Measurements from ENCODE around the gene RNASE12.
"Not testable (repeated sequence)": the region's sequence is repeated elsewhere in the genome, so short reads cannot be mapped to it uniquely, and the experiment has no call there.

DNA sequence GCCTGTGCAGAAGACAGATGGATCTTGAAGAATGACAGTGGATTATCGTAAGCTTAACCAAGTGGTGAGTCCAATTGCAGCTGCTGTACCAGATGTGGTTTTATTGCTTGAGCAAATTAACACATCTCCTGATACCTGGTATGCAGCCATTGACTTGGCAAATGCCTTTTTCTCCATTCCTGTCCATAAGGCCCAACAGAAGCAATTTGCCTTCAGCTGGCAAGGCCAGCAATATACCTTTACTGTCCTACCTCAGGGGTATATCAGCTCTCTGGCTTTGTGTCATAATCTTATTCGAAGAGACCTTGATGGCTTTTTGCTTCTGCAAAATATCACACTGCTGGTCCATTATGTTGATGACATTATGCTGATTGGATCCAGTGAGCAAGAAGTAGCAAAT is 21.3 kb downstream of the RNASE12 start:
- TF ChIP-seq SP1 (IDR thresholded peaks at IDR 0.05); ELF4 (IDR thresholded peaks at IDR 0.05); BHLHE40 (IDR thresholded peaks at IDR 0.05; ENCODE audit: borderline replicate concordance); SUZ12 (IDR thresholded peaks at IDR 0.05); TARDBP (IDR thresholded peaks at IDR 0.05); FOXM1 (IDR thresholded peaks at IDR 0.05; ENCODE audit: borderline replicate concordance); ZNF384 (IDR thresholded peaks at IDR 0.05); ARNT (IDR thresholded peaks at IDR 0.05); FOXA1 (IDR thresholded peaks at IDR 0.05); LEF1 (IDR thresholded peaks at IDR 0.05; ENCODE audit: borderline replicate concordance); HDGF (IDR thresholded peaks at IDR 0.05; ENCODE audit: borderline replicate concordance): not testable (repeated sequence)

Data from HEK293T (cell line).